MM.1S (cell line): ENCODE results near the gene TRPV5.

ENCODE experiments used
- DNase-seq: peaks from one replicate; pipeline ENCODE4 v3.0.0-alpha.2; 2015
- H2AFZ ChIP-seq: fragments of 300-600 bp; sonication (generic); 2 replicates; pipeline ENCODE4 v1.6.0; 2016; ENCODE audit warnings: antibody characterized with exemption, low read length
- H3F3A ChIP-seq: fragments of 300-600 bp; sonication (generic); 2 replicates; pipeline ENCODE4 v1.6.1; 2016; ENCODE audit warnings: mild to moderate bottlenecking, antibody characterized with exemption, low read length, moderate library complexity, mixed read lengths; ENCODE audit not compliant: insufficient read depth
- H3K27ac ChIP-seq: fragments of 300-600 bp; sonication (generic); 2 replicates; pipeline ENCODE4 v1.5.1; 2016; ENCODE audit warnings: mild to moderate bottlenecking, low read length
- H3K27me3 ChIP-seq: fragments of 300-600 bp; sonication (generic); replicated peaks from 2 replicates; pipeline ENCODE4 v1.6.0; 2016; ENCODE audit warnings: low read length; ENCODE audit not compliant: insufficient read depth
- H3K36me3 ChIP-seq: fragments of 300-600 bp; sonication (generic); replicated peaks from 2 replicates; pipeline ENCODE4 v1.6.1; 2016; ENCODE audit warnings: mild to moderate bottlenecking, low read length, mixed read lengths; ENCODE audit not compliant: insufficient read depth
- H3K4me1 ChIP-seq: fragments of 300-600 bp; sonication (generic); 2 replicates; pipeline ENCODE4 v1.6.1; 2016; ENCODE audit warnings: low read length, mixed read lengths
- H3K4me2 ChIP-seq: fragments of 300-600 bp; sonication (generic); 2 replicates; pipeline ENCODE4 v1.6.0; 2016; ENCODE audit warnings: low read depth, low read length
- H3K4me3 ChIP-seq: fragments of 300-600 bp; sonication (generic); 2 replicates; pipeline ENCODE4 v1.5.1; 2016; ENCODE audit warnings: low read length, mixed read lengths
- H3K79me2 ChIP-seq: fragments of 300-600 bp; sonication (generic); 2 replicates; pipeline ENCODE4 v1.6.1; 2016; ENCODE audit warnings: mixed run types, low read length, mixed read lengths
- H3K9ac ChIP-seq: fragments of 300-600 bp; sonication (generic); 2 replicates; pipeline ENCODE4 v1.6.1; 2016; ENCODE audit warnings: low read length, mixed read lengths
- H3K9me2 ChIP-seq: fragments of 300-600 bp; sonication (generic); replicated peaks from 2 replicates; pipeline ENCODE4 v1.6.1; 2016; ENCODE audit warnings: mild to moderate bottlenecking, low read length, mixed read lengths; ENCODE audit not compliant: insufficient read depth
- H3K9me3 ChIP-seq: fragments of 300-600 bp; sonication (generic); replicated peaks from 2 replicates; pipeline ENCODE4 v1.6.1; 2016; ENCODE audit warnings: mild to moderate bottlenecking, low read length, mixed read lengths; ENCODE audit not compliant: insufficient read depth
- H4K20me1 ChIP-seq: fragments of 300-600 bp; sonication (generic); 2 replicates; pipeline ENCODE4 v1.6.1; 2016; ENCODE audit warnings: mild to moderate bottlenecking, low read length, moderate library complexity, mixed read lengths; ENCODE audit not compliant: insufficient read depth
- EZH2 ChIP-seq: fragments of 300-600 bp; sonication (generic); optimal IDR thresholded peaks from 2 replicates; pipeline ENCODE3; 2017; ENCODE audit warnings: low read depth, mild to moderate bottlenecking, antibody characterized with exemption, low read length, mixed read lengths
- EZH2phosphoT487 ChIP-seq: fragments of 300-600 bp; sonication (generic); IDR thresholded peaks from 2 replicates; pipeline ENCODE4 v1.6.1; 2018; ENCODE audit warnings: antibody characterized with exemption, low read length
- TF ChIP-seq, protein P1 (sequence below): fragments of 300-600 bp; sonication (generic); IDR thresholded peaks from 2 replicates; pipeline ENCODE4 v1.5.1; 2016; ENCODE audit warnings: antibody characterized with exemption, low read length, mixed read lengths

The TRPV5 gene

DNA sequence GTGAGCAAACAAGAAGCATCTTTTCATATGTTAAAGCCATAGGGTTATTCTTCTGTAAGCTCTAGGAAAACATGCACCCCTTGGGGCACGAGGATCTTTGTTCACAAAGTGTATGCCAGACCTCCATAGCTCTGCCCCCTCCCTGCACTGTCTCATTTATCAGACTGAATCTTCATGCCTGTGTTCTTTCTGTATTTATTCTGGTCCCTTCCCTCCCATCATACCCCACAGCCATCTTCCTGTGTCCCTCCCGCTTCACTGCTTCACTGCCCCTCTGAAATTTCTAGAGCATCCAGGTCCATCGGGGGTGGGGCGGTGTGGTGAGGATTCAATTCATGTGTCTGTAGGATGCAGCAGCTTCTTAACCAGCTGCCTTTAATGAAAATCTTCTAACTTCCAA, 71.2 kb downstream of the TRPV5 start:
- H3K9me2 ChIP-seq = no peaks in the 10 kb centered on the region
- H3K9ac ChIP-seq = no peak overlapping the region
- no peak overlapping the region for H3K4me3 ChIP-seq
- H3K36me3 ChIP-seq = no peaks in the 10 kb centered on the region
- no peaks in the 10 kb centered on the region for H3F3A ChIP-seq
- DNase-seq = no peak
- H3K4me2 ChIP-seq = no peak overlapping the region
- H4K20me1 ChIP-seq = no peaks in the 10 kb centered on the region
- H3K9me3 ChIP-seq = no peaks in the 10 kb centered on the region
- H3K27me3 ChIP-seq = peaks cover 35% of the 10 kb centered on the region; the same call in 1 of the 2 replicates
- H3K27ac ChIP-seq = no peak overlapping the region
- TF ChIP-seq EZH2 (no peak), EZH2phosphoT487 (no peak)
- TF ChIP-seq, protein P1, sequence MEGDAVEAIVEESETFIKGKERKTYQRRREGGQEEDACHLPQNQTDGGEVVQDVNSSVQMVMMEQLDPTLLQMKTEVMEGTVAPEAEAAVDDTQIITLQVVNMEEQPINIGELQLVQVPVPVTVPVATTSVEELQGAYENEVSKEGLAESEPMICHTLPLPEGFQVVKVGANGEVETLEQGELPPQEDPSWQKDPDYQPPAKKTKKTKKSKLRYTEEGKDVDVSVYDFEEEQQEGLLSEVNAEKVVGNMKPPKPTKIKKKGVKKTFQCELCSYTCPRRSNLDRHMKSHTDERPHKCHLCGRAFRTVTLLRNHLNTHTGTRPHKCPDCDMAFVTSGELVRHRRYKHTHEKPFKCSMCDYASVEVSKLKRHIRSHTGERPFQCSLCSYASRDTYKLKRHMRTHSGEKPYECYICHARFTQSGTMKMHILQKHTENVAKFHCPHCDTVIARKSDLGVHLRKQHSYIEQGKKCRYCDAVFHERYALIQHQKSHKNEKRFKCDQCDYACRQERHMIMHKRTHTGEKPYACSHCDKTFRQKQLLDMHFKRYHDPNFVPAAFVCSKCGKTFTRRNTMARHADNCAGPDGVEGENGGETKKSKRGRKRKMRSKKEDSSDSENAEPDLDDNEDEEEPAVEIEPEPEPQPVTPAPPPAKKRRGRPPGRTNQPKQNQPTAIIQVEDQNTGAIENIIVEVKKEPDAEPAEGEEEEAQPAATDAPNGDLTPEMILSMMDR = no peak
- no peak overlapping the region for H2AFZ ChIP-seq
- no peaks in the 10 kb centered on the region for H3K79me2 ChIP-seq
- H3K4me1 ChIP-seq = no peaks in the 10 kb centered on the region

DNA sequence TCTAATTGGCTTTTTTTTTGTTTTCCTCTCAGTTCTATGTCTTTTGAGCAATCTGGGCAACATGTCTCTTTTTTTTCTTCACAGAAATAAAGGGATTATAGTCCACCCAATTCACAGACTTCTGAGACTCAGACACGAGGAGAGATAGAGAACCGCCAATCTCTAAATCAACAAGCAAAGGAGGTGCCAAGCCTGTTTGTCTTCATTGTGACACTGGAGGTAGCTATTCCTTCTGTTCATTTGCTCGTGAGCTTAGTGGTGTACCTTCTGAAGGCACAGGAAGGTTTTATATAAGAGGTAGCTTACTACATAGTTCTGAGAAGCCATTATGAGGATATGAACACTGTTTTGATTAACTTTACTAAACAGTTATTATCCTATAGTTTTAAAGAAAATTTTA, 72.6 kb downstream of the TRPV5 start:
- no peaks in the 10 kb centered on the region for H3K4me1 ChIP-seq
- H3F3A ChIP-seq = no peaks in the 10 kb centered on the region
- no peak overlapping the region for H3K9ac ChIP-seq
- H3K9me2 ChIP-seq = no peaks in the 10 kb centered on the region
- TF ChIP-seq EZH2 = no peak
- TF ChIP-seq, protein P1 = no peak
- TF ChIP-seq EZH2phosphoT487 = no peak
- H3K27ac ChIP-seq = no peak overlapping the region
- H2AFZ ChIP-seq = no peak overlapping the region
- no peaks in the 10 kb centered on the region for H3K9me3 ChIP-seq
- H3K79me2 ChIP-seq = no peaks in the 10 kb centered on the region
- no peak overlapping the region for H3K4me2 ChIP-seq
- H4K20me1 ChIP-seq = no peaks in the 10 kb centered on the region
- peaks cover 26% of the 10 kb centered on the region; the same call in 1 of the 2 replicates for H3K27me3 ChIP-seq
- DNase-seq = no peak
- no peaks in the 10 kb centered on the region for H3K36me3 ChIP-seq
- no peak overlapping the region for H3K4me3 ChIP-seq

DNA sequence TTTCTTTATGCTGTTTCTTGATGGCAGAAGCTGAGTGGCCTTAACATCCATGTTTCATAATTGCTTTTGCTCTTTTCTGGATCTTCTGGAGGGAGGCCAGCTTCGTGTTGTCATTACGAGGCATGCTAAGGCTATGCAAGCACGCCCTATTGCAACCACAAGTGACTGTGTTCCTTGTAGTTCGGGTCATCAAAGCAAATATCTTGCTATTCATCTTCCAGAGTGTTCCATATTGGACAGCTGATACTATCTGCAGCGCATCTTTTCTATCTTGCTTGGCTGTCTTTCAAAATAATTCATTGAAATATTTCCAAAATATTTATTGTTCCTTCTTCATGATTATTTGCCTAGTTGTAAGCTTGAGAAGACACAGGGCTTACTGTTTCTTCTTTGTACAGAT, 73.7 kb downstream of the TRPV5 start:
- no peak overlapping the region for H3K4me3 ChIP-seq
- no peaks in the 10 kb centered on the region for H3K79me2 ChIP-seq
- H3F3A ChIP-seq = no peaks in the 10 kb centered on the region
- no peaks in the 10 kb centered on the region for H3K4me1 ChIP-seq
- TF ChIP-seq, protein P1 = no peak
- TF ChIP-seq EZH2 (no peak), EZH2phosphoT487 (no peak)
- H3K4me2 ChIP-seq = no peak overlapping the region
- no peak overlapping the region for H3K9ac ChIP-seq
- H3K9me2 ChIP-seq = no peaks in the 10 kb centered on the region
- peaks cover 27% of the 10 kb centered on the region for H3K27me3 ChIP-seq
- no peaks in the 10 kb centered on the region for H3K9me3 ChIP-seq
- no peaks in the 10 kb centered on the region for H4K20me1 ChIP-seq
- H2AFZ ChIP-seq = no peak overlapping the region
- no peak overlapping the region for H3K27ac ChIP-seq
- DNase-seq = no peak
- no peaks in the 10 kb centered on the region for H3K36me3 ChIP-seq
